SU-DHL-6 (cell line): ENCODE measurements around the gene SHISA9.

Experiments
- H2AFZ ChIP-seq: fragments of 200-600 bp; sonication (generic); 2 replicates; pipeline ENCODE4 v1.6.1; 2014; ENCODE audit warnings: low read depth, mild to moderate bottlenecking, moderate library complexity, mixed read lengths, antibody characterized with exemption, low read length; ENCODE audit not compliant: severe bottlenecking
- H3F3A ChIP-seq: fragments of 200-600 bp; shearing (Covaris generic); 2 replicates; pipeline ENCODE4 v1.6.0; 2016; ENCODE audit warnings: antibody characterized with exemption, mild to moderate bottlenecking; ENCODE audit not compliant: insufficient read depth
- H3K27ac ChIP-seq: fragments of 200-600 bp; sonication (generic); 2 replicates; pipeline ENCODE4 v1.5.1; 2016; ENCODE audit warnings: low read depth, mild to moderate bottlenecking, low read length, moderate library complexity, mixed read lengths
- H3K27me3 ChIP-seq: fragments of 200-600 bp; sonication (generic), shearing (Covaris generic); 2 replicates; pipeline ENCODE4 v1.6.0; 2014; ENCODE audit warnings: mild to moderate bottlenecking, low read length
- H3K36me3 ChIP-seq: fragments of 200-600 bp; sonication (generic); 2 replicates; pipeline ENCODE4 v1.6.1; 2014; ENCODE audit warnings: mild to moderate bottlenecking, low read length, mixed read lengths
- H3K4me2 ChIP-seq: fragments of 300-600, 200-600 bp; shearing (Covaris generic), sonication (generic); 2 replicates; pipeline ENCODE4 v1.6.0; 2014; ENCODE audit warnings: low read length, low read depth, mild to moderate bottlenecking; ENCODE audit not compliant: poor library complexity, severe bottlenecking
- H3K4me3 ChIP-seq: fragments of 200-600 bp; sonication (generic); 2 replicates; pipeline ENCODE4 v1.5.1; 2014; ENCODE audit warnings: antibody characterized with exemption, low read length, mild to moderate bottlenecking, mixed read lengths; ENCODE audit not compliant: insufficient read depth, poor library complexity, severe bottlenecking
- H3K79me2 ChIP-seq: fragments of 200-600 bp; sonication (generic); 2 replicates; pipeline ENCODE4 v1.6.1; 2014; ENCODE audit warnings: mild to moderate bottlenecking, low read length, moderate library complexity; ENCODE audit not compliant: insufficient read depth
- H3K9ac ChIP-seq: fragments of 200-600 bp; sonication (generic); 2 replicates; pipeline ENCODE4 v1.7.0; 2014; ENCODE audit warnings: mild to moderate bottlenecking, low read length
- H3K9me2 ChIP-seq: fragments of 200-600 bp; sonication (generic); replicated peaks from 2 replicates; pipeline ENCODE4 v1.6.1; 2014; ENCODE audit warnings: low read length; ENCODE audit not compliant: insufficient read depth
- H3K9me3 ChIP-seq: fragments of 200-600 bp; sonication (generic); 2 replicates; pipeline ENCODE4 v1.6.1; 2014; ENCODE audit warnings: low read length, mixed read lengths; ENCODE audit not compliant: insufficient read depth
- H4K20me1 ChIP-seq: fragments of 200-600 bp; sonication (generic); 2 replicates; pipeline ENCODE4 v1.6.1; 2014; ENCODE audit warnings: low read depth, mild to moderate bottlenecking, antibody characterized with exemption, low read length, moderate library complexity, mixed read lengths
- EZH2phosphoT487 ChIP-seq: fragments of 200-600 bp; sonication (generic), shearing (Covaris generic); conservative IDR thresholded peaks from 2 replicates; pipeline ENCODE4 v1.6.1; 2018; ENCODE audit warnings: mild to moderate bottlenecking, antibody characterized with exemption, low read length, moderate library complexity, mixed read lengths
- TF ChIP-seq, protein P1 (sequence below): fragments of 200-600 bp; sonication (generic); IDR thresholded peaks from one replicate; pipeline ENCODE4 v1.5.1; 2017; ENCODE audit warnings: antibody characterized with exemption, mild to moderate bottlenecking, low read length, moderate library complexity; ENCODE audit not compliant: insufficient read depth, poor library complexity, severe bottlenecking

The SHISA9 gene

GRCh38 chr16:13047276-13047675 is 145.9 kb downstream of the SHISA9 start:
- H3K27ac ChIP-seq, result no peak overlapping the region
- H3K79me2 ChIP-seq, result no peaks in the 10 kb centered on the region
- no peaks in the 10 kb centered on the region for H3K9me2 ChIP-seq
- no peaks in the 10 kb centered on the region for H3K9me3 ChIP-seq
- H2AFZ ChIP-seq, result no peak overlapping the region
- H3K9ac ChIP-seq, result no peak overlapping the region
- H3F3A ChIP-seq, result no peaks in the 10 kb centered on the region
- no peaks in the 10 kb centered on the region for H3K27me3 ChIP-seq
- H3K4me3 ChIP-seq, result no peak overlapping the region
- no peaks in the 10 kb centered on the region for H3K36me3 ChIP-seq
- no peaks in the 10 kb centered on the region for H4K20me1 ChIP-seq
- no peak overlapping the region for H3K4me2 ChIP-seq
- no peak for TF ChIP-seq EZH2phosphoT487
- TF ChIP-seq, protein P1, sequence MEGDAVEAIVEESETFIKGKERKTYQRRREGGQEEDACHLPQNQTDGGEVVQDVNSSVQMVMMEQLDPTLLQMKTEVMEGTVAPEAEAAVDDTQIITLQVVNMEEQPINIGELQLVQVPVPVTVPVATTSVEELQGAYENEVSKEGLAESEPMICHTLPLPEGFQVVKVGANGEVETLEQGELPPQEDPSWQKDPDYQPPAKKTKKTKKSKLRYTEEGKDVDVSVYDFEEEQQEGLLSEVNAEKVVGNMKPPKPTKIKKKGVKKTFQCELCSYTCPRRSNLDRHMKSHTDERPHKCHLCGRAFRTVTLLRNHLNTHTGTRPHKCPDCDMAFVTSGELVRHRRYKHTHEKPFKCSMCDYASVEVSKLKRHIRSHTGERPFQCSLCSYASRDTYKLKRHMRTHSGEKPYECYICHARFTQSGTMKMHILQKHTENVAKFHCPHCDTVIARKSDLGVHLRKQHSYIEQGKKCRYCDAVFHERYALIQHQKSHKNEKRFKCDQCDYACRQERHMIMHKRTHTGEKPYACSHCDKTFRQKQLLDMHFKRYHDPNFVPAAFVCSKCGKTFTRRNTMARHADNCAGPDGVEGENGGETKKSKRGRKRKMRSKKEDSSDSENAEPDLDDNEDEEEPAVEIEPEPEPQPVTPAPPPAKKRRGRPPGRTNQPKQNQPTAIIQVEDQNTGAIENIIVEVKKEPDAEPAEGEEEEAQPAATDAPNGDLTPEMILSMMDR, result no peak

DNA sequence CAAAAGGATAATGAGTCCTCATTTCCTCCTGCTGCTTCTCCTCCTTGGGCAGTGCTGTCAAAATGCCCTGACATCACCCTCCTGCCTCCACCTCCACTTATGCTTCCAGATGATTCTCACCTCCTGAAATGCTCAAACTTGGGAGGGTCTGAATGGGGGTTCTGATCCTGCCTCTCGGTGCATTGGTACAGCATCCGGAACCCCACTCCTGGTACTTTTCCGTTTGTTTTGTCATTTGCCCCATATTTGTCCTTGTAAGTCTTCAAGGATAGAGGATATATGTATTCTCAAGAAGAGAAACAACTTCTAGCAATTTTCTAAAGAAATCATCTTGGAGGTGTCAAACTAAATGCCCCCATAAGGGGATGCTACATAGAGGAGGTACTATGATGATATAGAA is 148.3 kb downstream of the SHISA9 start:
- no peaks in the 10 kb centered on the region for H3K79me2 ChIP-seq
- no peaks in the 10 kb centered on the region for H4K20me1 ChIP-seq
- no peak overlapping the region for H3K4me3 ChIP-seq
- TF ChIP-seq, protein P1, result no peak
- TF ChIP-seq EZH2phosphoT487, result no peak
- H3K36me3 ChIP-seq, result no peaks in the 10 kb centered on the region
- H3K9ac ChIP-seq, result no peak overlapping the region
- H3F3A ChIP-seq, result no peaks in the 10 kb centered on the region
- no peaks in the 10 kb centered on the region for H3K27me3 ChIP-seq
- H3K4me2 ChIP-seq, result no peak overlapping the region
- H3K9me2 ChIP-seq, result no peaks in the 10 kb centered on the region
- H3K9me3 ChIP-seq, result no peaks in the 10 kb centered on the region
- no peak overlapping the region for H3K27ac ChIP-seq
- H2AFZ ChIP-seq, result no peak overlapping the region

- no peaks in the 10 kb centered on the region for H4K20me1 ChIP-seq
- no peaks in the 10 kb centered on the region for H3F3A ChIP-seq
- no peak overlapping the region for H3K9ac ChIP-seq
- H3K4me3 ChIP-seq, result no peak overlapping the region
- H3K9me2 ChIP-seq, result no peaks in the 10 kb centered on the region
- no peaks in the 10 kb centered on the region for H3K27me3 ChIP-seq
- no peaks in the 10 kb centered on the region for H3K9me3 ChIP-seq
- no peak overlapping the region for H3K27ac ChIP-seq
- no peaks in the 10 kb centered on the region for H3K79me2 ChIP-seq
- H3K4me2 ChIP-seq, result no peak overlapping the region
- no peak for TF ChIP-seq EZH2phosphoT487
- TF ChIP-seq, protein P1, result no peak
- H2AFZ ChIP-seq, result no peak overlapping the region
- no peaks in the 10 kb centered on the region for H3K36me3 ChIP-seq
Measured at GRCh38 chr16:13052431-13052830, 151.0 kb downstream of the SHISA9 start.

DNA sequence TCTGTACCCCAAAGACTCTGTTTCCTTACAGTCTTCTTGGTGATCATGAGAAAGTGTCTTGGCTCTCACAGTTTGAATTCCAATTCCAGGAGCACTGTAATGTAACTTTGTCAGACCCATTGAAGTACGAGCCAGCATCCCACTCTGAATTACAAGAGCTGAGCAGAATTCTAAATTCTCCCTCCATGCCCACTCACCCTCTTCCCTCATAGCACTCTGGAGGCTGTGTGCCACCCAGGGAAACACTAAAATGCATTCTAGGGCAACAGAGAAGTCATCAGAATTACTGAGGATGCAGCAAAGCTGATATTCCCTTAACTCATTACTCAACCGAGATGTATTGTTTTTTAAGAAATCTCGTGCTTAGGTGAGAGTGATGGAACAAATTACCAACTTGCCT is 154.1 kb downstream of the SHISA9 start:
- H3K79me2 ChIP-seq, result no peaks in the 10 kb centered on the region
- no peaks in the 10 kb centered on the region for H4K20me1 ChIP-seq
- H3F3A ChIP-seq, result no peaks in the 10 kb centered on the region
- no peaks in the 10 kb centered on the region for H3K9me3 ChIP-seq
- no peak overlapping the region for H3K9ac ChIP-seq
- no peaks in the 10 kb centered on the region for H3K9me2 ChIP-seq
- no peak overlapping the region for H3K4me3 ChIP-seq
- H2AFZ ChIP-seq, result no peak overlapping the region
- no peak overlapping the region for H3K27ac ChIP-seq
- no peak overlapping the region for H3K4me2 ChIP-seq
- TF ChIP-seq, protein P1, result no peak
- TF ChIP-seq EZH2phosphoT487, result no peak
- no peaks in the 10 kb centered on the region for H3K27me3 ChIP-seq
- no peaks in the 10 kb centered on the region for H3K36me3 ChIP-seq
